Activated T-helper 17 cell treated with anti-CD3 and anti-CD28 coated beads, Interleukin-2, amount 50 U/mL, for 72 hours (primary cell): ENCODE results near the gene DIRAS1. TPM values are rescaled to one million over a fixed set of nuclear protein-coding genes. Genes with fewer than 3 reads are reported as not detected.
A peak's percentile ranks its signal among the peaks of the same experiment; 100 is the strongest.

Source experiments
- ATAC-seq: fragments of 150-1000 bp; cut with Tn5 transposase; replicated peaks from 2 replicates; pipeline ENCODE4 v1.10.0; 2021; ENCODE audit warnings: mild to moderate bottlenecking, moderate library complexity
- H3K27ac Mint-ChIP-seq: one replicate; pipeline ENCODE4 v1.8.0; 2022; ENCODE audit warnings: mixed read lengths
- H3K27me3 Mint-ChIP-seq: one replicate; pipeline ENCODE4 v1.8.0; 2022; ENCODE audit warnings: mixed read lengths
- H3K36me3 Mint-ChIP-seq: one replicate; pipeline ENCODE4 v1.8.0; 2022; ENCODE audit warnings: low read depth, mild to moderate bottlenecking, mixed read lengths
- H3K4me1 Mint-ChIP-seq: one replicate; pipeline ENCODE4 v1.8.0; 2022; ENCODE audit warnings: mixed read lengths
- H3K4me3 Mint-ChIP-seq: one replicate; pipeline ENCODE4 v1.8.0; 2022; ENCODE audit warnings: mild to moderate bottlenecking, mixed read lengths
- H3K9me3 Mint-ChIP-seq: one replicate; pipeline ENCODE4 v1.8.0; 2022; ENCODE audit warnings: mixed read lengths
- total RNA-seq, 2 donors: library from RNA; stranded (reverse); gene quantifications; one replicate each; pipeline ENCODE4 v1.2.3, GENCODE V29; 2022

The DIRAS1 gene
- total RNA-seq, 2 donors from 2014 or later, result 0.61 TPM; not detected in 1

- Mint-ChIP-seq H3K36me3 (no peaks in the 10 kb centered on the region), H3K27me3 (peaks cover 8% of the 10 kb centered on the region), H3K9me3 (no peaks in the 10 kb centered on the region), H3K4me3 (no peak overlapping the region), H3K4me1 (no peaks in the 10 kb centered on the region), H3K27ac (no peak overlapping the region)
- no peak for ATAC-seq
These were observed 5.1 kb upstream of the DIRAS1 start for GRCh38 chr19:2726160-2726855.

DNA sequence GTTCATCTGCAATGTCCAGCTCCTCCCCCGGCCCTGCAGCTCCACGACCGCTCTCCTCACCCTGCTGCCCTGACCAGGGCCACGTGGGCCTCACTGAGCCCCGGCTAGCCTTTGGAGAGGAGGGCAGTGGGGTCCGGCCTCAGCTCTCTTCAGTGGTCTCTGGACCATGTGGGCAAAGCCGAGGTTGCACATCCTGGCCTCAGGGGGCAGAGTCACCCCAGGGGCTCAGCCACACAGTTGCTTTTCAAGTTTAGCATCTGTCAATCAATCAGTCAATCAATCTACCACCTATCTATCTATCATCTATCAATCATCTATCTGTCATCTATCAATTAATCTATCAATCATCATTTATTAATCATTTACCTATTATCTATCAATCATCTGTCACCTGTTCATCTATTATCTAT lies 3.0 kb upstream of the DIRAS1 start:
- ATAC-seq, result no peak
- no peak overlapping the region for H3K27ac Mint-ChIP-seq
- no peaks in the 10 kb centered on the region for H3K36me3 Mint-ChIP-seq
- no peaks in the 10 kb centered on the region for H3K9me3 Mint-ChIP-seq
- H3K4me3 Mint-ChIP-seq, result no peak overlapping the region
- peaks cover 14% of the 10 kb centered on the region for H3K27me3 Mint-ChIP-seq
- no peaks in the 10 kb centered on the region for H3K4me1 Mint-ChIP-seq

- no peaks in the 10 kb centered on the region for H3K9me3 Mint-ChIP-seq
- no peak overlapping the region for H3K4me3 Mint-ChIP-seq
- H3K27ac Mint-ChIP-seq, result no peak overlapping the region
- H3K4me1 Mint-ChIP-seq, result no peaks in the 10 kb centered on the region
- peaks cover 15% of the 10 kb centered on the region for H3K27me3 Mint-ChIP-seq
- no peak for ATAC-seq
- no peaks in the 10 kb centered on the region for H3K36me3 Mint-ChIP-seq
These were observed 2.6 kb upstream of the DIRAS1 start for GRCh38 chr19:2723747-2724146.

GRCh38 chr19:2723345-2723715 lies 2.2 kb upstream of the DIRAS1 start:
- Mint-ChIP-seq H3K36me3 (no peaks in the 10 kb centered on the region), H3K4me3 (no peak overlapping the region), H3K9me3 (no peaks in the 10 kb centered on the region), H3K27me3 (peaks cover 15% of the 10 kb centered on the region), H3K27ac (no peak overlapping the region), H3K4me1 (no peaks in the 10 kb centered on the region)
- no peak for ATAC-seq

- Mint-ChIP-seq H3K4me3 (no peak overlapping the region), H3K27me3 (peaks cover 15% of the 10 kb centered on the region), H3K36me3 (no peaks in the 10 kb centered on the region), H3K27ac (no peak overlapping the region), H3K4me1 (no peaks in the 10 kb centered on the region), H3K9me3 (no peaks in the 10 kb centered on the region)
- ATAC-seq, result no peak
These were observed 1.6 kb upstream of the DIRAS1 start for GRCh38 chr19:2722541-2723344.

GRCh38 chr19:2721570-2722540 lies 683 bp upstream of the DIRAS1 start:
- H3K27me3 Mint-ChIP-seq, result peaks cover 15% of the 10 kb centered on the region
- no peaks in the 10 kb centered on the region for H3K9me3 Mint-ChIP-seq
- no peaks in the 10 kb centered on the region for H3K36me3 Mint-ChIP-seq
- H3K4me1 Mint-ChIP-seq, result no peaks in the 10 kb centered on the region
- no peak for ATAC-seq
- H3K27ac Mint-ChIP-seq, result no peak overlapping the region
- peak overlapping the region; percentile 27 for H3K4me3 Mint-ChIP-seq

GRCh38 chr19:2719920-2720776 lies 1.0 kb downstream of the DIRAS1 start:
- no peak overlapping the region for H3K27ac Mint-ChIP-seq
- H3K36me3 Mint-ChIP-seq, result no peaks in the 10 kb centered on the region
- H3K4me3 Mint-ChIP-seq, result peak overlapping the region; percentile 19
- H3K27me3 Mint-ChIP-seq, result peaks cover 15% of the 10 kb centered on the region
- H3K9me3 Mint-ChIP-seq, result peaks cover 7% of the 10 kb centered on the region
- no peaks in the 10 kb centered on the region for H3K4me1 Mint-ChIP-seq
- no peak for ATAC-seq

DNA sequence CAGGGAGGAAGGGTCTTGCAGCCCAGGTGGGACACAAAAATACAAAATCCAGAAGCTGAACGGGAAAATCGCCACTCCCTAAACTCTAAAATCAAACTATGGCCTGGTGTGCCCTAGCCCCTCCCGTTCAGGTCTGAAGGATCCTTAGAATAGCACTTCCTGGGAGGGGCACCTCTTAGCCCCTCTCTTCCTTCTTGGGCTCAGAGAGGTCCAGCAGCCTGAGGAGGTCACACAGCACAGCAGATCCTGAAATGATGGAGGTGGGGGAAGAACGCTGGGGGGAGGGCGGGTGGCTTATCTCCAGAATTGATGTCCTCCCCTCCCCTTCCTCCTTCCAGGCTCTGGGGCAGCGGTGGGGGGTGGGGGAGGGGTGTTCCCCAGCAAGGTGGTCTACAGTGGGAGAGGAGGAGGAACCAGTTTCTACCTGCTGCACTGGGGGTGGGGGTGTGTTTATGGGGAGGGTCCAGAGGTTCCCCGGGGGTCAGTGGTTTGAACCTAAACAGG lies 1.9 kb downstream of the DIRAS1 start:
- Mint-ChIP-seq H3K4me1 (no peaks in the 10 kb centered on the region), H3K4me3 (no peak overlapping the region), H3K27ac (no peak overlapping the region), H3K36me3 (no peaks in the 10 kb centered on the region), H3K27me3 (peaks cover 13% of the 10 kb centered on the region), H3K9me3 (peaks cover 10% of the 10 kb centered on the region)
- no peak for ATAC-seq

DNA sequence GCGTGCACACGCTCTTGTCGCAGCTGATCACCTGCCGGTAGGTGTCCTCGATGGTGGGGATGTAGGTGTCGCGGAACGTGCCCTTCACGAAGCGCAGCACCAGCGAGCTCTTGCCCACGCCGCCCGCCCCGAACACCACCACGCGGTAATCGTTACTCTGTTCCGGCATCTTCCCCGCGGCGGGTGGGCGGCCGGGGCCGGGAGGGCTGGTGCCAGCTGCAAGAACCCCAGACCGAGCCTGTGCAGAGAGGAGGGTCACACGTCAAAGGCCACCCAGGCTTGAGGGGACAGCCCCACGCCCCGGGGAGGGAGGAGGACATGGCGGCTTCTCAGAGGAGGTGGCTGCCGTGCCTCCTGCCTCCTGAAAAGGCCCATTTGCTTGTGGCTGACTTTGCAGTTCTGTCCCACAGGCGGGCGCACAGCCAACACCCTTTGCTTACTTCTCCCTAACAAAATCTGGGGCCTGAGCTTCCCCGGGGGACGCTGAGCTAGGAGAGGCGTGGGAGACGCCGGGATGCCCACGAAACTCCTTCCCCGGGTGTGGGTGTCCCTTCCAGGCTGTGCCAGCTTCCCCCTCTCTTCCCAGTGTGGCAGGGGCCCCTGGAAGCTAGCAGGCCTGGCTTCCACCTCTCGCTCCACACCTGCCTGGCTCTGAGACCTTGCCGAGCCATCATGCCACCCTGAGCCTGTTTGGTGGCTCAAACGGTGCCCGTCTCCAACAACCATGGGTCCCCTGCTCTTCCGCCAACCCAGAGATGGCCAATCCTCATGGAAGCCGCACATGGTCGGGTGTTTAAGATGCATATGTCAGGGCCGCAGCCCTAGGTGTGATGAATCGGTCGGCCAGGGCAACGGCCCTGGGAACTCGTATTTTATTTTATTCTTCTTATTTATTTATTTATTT lies 3.3 kb downstream of the DIRAS1 start:
- H3K4me3 Mint-ChIP-seq, result no peak overlapping the region
- H3K27ac Mint-ChIP-seq, result no peak overlapping the region
- peaks cover 10% of the 10 kb centered on the region for H3K9me3 Mint-ChIP-seq
- no peaks in the 10 kb centered on the region for H3K36me3 Mint-ChIP-seq
- H3K4me1 Mint-ChIP-seq, result no peaks in the 10 kb centered on the region
- no peak for ATAC-seq
- H3K27me3 Mint-ChIP-seq, result peaks cover 10% of the 10 kb centered on the region

- Mint-ChIP-seq H3K36me3 (no peaks in the 10 kb centered on the region), H3K27ac (no peak overlapping the region), H3K9me3 (peaks cover 10% of the 10 kb centered on the region), H3K4me3 (no peak overlapping the region), H3K4me1 (no peaks in the 10 kb centered on the region), H3K27me3 (peaks cover 10% of the 10 kb centered on the region)
- ATAC-seq, result no peak
These were observed 4.2 kb downstream of the DIRAS1 start for GRCh38 chr19:2716722-2717637.

- H3K27me3 Mint-ChIP-seq, result peaks cover 10% of the 10 kb centered on the region
- H3K4me3 Mint-ChIP-seq, result no peak overlapping the region
- ATAC-seq, result no peak
- no peaks in the 10 kb centered on the region for H3K4me1 Mint-ChIP-seq
- peaks cover 10% of the 10 kb centered on the region for H3K9me3 Mint-ChIP-seq
- H3K27ac Mint-ChIP-seq, result no peak overlapping the region
- H3K36me3 Mint-ChIP-seq, result no peaks in the 10 kb centered on the region
These were observed 4.9 kb downstream of the DIRAS1 start for GRCh38 chr19:2716275-2716650.
